ENCODE results near the gene DKC1.

The DKC1 gene

DNA sequence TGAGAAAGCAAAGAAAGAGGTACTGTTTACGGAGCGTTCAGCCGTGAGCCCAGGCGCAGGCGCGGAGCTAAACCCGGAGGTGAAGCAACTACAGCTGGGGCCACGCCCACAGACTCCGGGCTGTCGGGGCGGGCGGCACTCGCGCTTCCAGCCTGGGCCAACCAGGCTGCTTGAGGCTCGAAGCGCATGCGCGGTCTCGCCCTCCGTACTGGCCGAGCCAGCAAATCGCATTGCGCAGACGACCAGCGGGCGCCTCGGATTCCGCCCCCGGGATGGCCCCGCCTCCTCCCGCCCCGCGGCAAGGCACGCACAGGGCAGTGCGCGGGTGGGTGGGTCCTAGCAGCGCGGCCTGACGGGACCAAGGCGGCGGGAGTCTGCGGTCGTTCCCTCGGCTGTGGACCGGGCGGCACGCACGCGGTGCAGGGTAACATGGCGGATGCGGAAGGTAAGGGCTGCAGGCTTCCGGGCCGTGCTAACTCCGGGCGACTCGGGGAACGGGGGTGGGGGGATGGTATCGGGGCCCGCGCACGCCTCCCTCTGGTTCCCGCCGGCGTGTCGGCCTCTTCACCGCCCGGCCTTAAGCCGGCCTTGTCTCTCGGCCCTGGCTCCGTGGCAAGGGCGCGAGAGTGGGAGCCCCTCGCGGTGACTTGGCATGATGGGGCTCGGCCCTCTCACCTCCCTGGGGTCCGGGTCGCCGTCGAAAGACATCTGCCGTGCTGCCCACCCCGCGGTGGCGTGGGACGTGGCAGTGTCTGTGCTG, at the start of gene DKC1:
Gene DKC1 (plus strand): TSS at position 328 of the 760 bp plus-strand sequence. CDS start 102 bp downstream, at position 430.
- peak; percentile 96 for DNase-seq

DNA sequence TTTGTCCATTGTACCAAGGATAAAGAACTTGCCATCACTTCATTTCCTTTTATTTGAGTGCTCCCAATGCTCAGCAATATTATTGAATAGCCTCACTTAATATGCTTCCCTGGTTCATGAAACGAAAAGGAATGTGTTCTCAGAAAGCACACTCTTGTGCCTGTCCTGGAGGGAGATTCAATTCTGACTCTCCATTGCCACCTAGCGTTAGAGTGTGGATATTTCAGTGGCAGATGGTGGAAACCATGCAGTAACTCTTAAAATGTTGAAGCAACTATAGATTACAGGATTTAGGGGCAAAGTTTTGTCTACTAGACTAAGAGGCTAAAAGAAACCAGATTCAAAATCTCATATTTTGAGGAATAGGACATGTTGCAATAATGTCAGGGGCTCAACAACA, 47.7 kb upstream of the DKC1 start:
- DNase-seq, result peak; percentile 73

DNA sequence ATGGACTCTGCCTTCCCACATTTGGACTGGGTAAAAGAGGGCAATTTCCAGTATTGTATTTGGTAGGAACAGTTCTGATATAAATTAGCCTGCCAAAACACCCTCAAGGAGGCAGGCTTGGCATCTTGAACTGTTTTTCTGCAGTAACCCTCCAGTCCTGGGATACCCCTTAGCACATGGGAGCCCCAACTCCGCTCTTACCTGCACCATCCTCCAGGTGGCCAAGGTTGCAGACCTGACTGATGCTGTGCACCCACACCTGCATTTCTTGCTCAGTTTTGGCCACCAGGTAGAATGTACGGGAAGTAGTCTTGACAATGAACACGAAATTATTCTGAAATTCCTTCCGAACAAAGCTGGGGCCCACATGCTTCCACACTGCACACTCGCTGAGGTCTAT, 46.8 kb upstream of the DKC1 start:
- DNase-seq, result no peak

DNA sequence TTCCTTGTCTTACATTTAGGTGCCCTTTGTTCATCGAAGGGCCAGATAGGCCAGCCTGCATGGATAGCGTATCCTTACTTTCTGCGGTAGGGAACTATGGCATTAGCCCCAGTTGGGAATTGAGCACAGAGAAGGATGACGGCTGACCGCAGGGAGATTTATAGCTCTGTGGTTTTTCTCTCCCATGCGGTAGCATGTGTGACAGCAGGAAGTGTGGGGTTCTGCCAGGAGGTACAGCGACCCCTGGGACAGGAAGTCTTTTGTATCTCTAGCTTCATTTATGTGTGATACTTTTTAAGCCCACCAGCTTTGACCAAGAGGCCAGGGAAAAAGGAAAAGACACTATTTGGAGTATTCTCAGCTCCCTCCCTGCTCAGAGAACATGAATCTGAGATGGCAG, 44.8 kb upstream of the DKC1 start:
- peak; percentile 92 for DNase-seq

DNA sequence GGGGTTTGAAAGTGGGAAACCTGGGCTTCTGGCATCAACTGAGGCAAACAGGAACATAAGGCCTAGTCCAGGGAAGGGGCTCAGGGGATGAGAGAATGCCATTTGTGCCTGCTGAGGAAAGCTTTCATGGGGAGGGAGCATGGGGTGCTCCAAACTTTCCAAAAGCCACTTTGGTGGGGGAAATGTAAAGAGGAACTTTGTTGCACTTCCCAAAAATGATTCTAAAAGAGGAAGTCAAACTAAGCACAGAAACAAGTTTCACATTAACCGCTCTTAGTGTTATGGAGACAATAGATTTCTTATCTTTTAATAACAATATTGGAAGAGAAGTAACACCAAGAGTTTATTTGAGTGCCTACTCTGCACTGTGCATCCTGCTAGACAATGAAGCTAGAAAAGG, 44.0 kb upstream of the DKC1 start:
- peak; percentile 65 for DNase-seq

DNA sequence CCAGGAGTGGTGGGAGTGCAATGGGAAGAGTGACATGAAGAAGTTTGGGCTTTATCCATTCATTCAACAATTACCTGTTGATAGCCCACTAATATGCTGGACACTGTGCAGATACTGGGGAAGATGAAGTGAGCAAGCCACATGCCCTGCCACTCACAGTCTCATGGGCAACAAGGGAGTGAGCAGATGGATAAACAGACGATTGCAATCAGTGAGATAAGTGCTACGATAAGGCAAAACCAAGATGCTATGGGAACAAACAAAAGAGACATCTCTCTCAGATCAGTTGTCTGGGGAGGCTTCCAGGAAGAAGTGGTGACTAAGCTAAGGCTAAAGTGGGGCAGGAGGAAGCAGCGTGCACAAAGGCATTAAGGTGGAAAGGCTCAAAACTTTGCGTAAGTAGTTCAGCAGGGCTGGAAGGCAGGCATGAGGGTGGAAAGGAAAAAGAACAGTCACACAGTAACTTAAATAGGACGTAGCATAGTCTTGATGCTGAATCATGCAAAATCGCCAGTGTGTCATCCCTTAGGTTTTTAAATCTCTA, 43.5 kb upstream of the DKC1 start:
- peak; percentile 50 for DNase-seq

DNA sequence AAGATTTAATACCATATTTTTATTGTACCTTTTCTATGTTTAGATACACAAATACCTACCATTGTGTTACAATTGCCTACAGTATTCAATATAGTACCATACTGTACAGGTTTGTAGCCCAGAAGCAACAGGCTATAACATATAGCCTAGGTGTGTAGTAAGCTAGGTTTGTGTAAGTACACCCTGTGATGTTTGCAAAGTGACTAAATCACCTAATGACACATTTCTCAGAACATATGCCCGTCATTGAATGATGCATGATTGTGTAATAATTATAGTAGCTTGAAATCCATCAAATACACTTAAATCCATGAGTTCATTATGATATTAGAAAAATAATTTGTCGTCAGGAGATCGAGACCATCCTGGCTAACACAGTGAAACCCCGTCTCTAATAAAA, 42.6 kb upstream of the DKC1 start:
- no peak for DNase-seq

DNA sequence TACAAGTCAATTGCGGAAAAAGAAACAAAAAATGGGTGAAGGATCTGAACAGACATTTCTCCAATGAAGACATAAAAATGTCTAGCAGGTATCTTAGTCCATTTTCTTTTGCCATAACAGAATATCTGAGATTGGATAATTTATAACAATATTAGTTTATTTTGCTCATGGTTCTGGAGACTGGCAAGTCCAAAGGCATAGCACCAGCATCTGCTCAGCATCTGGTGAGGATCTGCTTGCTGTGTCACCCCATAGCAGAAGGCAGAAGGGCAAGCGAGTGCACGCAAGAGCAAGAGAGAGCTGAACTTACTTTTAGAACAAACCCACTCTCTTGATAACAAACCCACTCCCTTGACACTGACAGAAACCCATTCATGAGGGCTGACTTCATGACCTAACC, 41.5 kb upstream of the DKC1 start:
- no peak for DNase-seq

DNA sequence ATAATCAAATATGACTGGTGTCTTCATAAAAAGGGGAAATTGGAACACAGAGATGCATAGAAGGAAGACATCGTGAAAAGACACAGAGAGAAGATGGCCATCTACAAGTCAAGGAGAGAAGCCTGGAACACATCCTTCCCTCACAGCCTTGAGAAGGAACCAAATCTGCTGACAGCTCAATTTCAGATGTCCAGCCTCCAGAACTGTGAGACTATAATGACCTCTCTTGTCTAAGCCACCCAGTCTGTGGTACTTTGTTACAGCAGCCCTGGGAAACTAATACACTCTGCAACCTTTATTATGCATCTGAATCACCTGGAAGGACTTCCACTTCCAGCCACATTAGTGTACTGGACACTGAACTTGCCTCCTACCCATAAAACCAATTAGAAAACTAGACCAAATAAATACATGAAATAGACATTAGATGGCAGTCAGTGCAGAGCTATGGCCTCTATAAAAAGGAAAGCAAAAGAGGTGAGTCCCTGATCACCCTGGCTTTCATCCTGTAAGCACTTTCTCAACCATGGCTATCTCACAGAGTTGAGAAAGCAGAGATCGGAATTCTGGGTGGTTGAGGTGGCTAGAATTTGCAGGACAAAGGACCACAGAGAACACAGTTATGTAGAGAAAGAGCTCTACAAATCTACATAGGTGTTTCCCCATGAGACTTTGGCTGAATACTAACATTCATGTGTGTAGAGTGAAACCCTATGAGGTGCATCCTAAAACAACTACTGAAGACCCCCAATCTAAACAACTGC, 37.5 kb upstream of the DKC1 start:
- DNase-seq, result no peak

DNA sequence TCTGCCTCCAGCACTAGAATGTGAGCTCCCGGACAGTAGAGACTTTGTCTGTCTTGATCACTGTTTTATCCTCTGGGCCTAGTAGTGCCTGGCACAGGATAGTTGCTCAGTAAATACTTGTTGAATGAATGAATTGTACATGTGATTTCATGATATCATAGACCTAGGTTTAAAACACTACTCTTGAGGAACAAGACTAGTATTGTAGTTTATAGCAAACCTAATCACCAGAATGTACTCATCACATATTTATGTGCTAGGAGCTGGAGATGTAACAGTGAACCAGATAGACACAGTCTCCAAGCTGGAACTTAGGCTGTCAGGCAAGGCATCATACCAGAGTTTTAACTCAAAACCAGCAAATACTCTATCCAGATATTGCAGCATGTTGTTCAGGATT, 35.2 kb upstream of the DKC1 start:
- DNase-seq, result no peak

DNA sequence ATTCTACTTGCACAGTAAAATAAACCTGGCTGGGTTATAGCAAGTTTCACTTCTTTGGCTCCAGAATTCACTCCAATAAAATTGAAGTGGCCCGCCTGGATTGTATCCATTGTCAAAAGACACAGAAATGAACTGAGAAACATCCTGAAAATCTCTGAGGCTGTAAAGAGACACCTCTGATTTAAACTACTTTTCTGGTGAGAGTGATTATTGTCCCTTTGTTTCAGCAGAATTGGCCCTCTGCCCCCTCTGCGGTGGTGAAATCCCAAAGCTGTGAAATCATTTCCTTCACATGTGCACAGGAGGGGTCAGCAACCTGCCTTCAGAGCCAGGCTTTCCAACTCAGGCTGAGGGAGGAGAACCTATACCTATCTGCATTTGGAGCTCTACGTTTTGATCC, 34.8 kb upstream of the DKC1 start:
- no peak for DNase-seq

DNA sequence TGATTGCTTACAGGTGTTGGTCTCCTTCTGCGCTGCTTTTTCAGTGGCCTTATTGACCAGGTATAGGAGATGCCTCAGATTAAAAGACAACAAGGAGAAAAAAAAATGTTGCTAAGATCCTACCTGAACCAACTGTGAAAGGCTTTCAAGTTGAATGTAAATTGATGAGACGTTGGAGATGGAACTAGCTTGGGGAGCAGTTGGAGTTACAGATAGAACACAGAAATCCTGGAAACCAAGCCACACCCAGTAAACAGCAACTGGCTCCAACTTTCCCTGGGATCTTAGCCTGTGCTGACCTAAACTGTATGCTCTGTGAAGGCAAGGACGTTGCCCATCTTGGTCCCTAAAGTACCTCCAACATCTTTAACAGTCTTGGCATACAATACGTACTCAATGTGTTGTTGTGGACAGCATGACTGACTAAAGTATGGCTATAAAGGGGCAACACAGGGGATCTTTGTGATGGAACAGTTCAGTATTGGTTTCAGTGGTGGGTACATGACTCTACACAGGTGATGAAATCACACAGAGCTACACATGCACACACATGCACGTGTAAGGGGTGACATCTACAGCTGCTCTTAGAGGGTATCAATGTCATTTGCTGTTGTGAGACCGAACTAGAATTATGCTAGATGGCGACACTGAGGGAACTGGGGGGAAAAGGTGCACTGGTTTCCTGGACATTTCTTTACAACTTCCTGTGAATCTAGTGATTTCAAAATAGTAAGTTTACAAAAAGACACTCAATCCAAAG, 34.1 kb upstream of the DKC1 start:
- DNase-seq, result no peak

DNA sequence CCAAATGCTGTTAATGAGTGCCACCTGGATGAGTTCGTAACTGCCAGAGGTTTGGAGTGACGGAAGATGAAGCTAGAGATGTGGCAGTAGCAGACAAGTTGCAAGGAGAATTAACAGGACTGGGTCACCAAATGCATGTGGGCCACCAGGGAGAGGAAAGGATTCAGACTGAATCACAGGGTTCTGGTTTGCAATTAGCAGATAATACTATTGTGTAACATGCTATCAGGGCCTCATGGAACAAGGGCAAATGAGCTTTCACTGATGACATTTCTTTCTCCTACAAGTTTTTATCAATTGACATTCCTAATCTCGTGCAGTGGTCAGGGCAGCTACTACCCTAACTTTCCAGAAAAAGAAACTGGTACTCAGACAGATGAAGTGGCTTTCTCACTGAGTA, 33.2 kb upstream of the DKC1 start:
- DNase-seq, result no peak

DNA sequence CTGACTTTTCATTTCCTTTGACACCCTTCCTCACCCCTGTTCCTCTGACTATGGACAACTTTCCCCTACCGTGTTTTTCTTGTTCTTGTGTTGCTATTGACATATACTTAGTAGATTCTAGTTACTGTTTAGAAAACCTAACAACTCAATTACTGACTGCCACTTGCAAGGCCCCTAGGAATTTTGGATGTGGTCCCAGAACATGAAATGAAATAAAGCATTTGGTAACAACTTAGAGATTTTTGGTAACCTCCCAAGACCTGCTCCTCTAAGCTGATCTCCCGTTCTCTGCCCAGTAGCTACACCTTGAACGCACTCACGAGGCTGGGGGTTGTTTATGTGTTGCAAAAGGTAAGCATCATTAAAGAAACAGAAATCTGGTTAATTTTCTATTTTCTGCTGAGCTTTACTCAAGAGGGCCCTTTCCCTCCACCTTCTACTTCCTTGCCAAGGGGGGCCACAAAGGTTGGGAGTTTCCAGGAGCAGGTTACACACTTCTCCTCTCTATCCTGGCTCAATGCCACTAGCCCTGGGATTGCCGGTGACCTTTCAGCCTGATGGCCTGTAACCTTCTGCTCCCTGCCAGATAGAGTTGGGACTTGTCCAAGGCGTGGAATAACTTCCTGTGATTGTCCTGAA, 32.3 kb upstream of the DKC1 start:
- DNase-seq, result no peak

DNA sequence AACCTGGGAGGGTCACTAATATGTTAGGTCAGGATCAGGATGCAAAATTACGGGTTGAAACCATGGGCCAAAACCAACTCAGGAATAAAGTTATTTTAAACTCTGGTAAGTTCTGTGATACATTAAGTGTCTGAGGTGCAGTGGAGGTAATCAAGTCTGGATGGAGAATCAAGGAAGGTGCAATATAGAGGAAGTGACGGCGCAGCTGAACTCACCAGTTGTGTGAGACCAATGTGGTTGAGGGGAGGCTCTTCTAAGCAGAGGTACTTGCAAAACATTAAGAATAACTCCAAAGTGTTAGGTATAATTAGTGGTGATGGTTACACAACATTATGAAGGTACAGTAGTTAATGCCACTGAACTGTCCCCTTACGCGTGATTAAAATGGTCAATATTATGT, 31.5 kb upstream of the DKC1 start:
- no peak for DNase-seq

DNA sequence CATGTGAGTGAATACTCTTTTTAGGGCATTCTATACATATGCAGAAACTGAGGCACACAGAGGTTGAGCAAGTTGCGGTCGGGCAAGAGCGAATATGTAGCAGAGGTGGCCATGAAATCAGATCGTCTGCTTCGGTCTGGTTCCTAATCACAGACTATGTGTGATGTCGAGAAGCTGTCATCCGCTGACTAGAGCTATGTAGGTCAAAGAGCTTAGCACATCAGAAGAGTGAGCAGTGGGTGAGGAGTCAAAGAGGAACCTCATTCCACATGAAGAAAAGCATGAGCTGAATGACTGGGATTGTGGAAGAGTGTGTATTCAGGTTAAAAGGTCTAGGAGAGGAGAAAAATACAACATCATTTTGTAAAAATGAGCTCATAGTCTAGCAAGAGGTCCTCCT, 30.8 kb upstream of the DKC1 start:
- no peak for DNase-seq

DNA sequence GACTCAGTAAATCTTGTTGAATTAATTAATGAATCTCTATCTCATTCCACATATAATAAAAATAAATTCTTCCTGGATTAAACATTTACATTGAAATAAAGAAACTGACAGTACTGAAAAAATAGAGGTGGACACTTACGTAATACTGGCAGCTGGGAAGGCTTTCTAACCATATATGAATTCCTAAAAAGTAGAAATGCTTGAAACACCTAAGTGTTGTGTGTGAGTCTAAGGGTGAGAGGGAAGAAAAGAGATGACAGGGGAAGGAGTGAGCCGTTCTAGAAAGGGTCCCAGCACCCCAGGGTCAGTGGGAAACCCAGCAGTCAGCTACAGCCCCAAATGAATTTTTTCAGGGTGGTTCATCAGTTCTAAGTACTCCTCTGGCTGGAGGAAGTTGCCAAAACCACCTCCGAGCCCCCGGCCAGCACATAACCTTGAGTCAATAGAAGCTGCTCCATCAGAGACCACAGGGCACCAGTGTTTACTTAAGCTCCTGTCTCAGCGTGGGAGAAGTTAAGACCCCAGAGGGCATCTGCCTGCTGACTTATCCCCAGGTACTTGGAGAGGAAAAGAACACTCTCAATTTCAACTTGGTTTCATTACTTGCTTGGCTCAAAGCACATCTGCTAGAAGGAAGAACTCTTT, 30.1 kb upstream of the DKC1 start:
- DNase-seq, result peak; percentile 45

DNA sequence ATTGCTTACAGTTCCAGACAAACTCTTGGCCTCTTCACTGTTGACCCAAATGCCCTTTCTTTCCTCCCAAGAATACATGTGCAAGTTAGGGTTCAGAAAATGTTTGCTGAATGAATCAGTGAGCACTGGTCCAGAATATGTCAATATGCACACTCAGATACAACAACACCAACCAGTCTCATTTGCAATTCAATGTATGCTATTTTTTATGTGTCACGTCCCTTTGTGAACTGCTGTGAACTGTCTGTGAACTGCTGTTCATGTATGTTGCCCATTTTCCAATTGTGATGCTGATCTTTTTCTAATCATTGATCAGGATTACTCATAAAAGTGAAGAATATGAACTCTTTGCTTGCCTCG, 29.6 kb upstream of the DKC1 start:
- no peak for DNase-seq

DNA sequence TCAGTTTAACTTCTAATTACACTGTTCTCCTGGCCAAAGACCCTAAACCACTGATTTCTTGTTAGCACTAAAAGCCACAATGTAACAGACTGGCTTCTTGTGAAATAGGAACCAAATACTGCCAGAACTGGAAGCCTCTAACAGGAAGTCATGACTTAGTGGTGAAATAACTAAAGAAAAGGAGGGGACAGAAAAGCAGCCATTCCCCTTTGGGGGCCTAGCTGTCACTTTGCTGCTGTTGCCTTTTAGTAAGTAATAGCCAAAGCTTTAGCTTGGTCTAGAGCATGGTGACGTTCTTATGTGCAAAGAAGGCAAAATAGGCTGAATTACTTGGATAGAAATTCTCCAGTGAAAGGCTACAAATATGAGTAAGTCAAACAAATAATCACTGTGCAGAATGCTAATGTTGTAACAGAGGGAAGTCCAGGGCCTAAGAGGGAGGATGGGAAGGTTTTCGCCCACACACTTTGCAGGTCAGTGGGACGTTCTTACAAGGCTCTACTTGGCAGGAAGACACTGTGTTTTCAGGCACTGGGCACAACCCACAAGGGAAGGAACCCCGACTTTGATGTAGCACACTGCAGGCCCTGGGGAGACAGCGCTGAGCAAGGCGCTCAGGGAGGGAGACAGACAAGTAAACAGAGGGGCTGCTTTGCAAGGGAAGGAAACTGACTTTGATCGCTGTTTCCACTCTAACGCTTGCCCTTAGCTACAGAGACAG, 28.4 kb upstream of the DKC1 start:
- peak; percentile 84 for DNase-seq

DNA sequence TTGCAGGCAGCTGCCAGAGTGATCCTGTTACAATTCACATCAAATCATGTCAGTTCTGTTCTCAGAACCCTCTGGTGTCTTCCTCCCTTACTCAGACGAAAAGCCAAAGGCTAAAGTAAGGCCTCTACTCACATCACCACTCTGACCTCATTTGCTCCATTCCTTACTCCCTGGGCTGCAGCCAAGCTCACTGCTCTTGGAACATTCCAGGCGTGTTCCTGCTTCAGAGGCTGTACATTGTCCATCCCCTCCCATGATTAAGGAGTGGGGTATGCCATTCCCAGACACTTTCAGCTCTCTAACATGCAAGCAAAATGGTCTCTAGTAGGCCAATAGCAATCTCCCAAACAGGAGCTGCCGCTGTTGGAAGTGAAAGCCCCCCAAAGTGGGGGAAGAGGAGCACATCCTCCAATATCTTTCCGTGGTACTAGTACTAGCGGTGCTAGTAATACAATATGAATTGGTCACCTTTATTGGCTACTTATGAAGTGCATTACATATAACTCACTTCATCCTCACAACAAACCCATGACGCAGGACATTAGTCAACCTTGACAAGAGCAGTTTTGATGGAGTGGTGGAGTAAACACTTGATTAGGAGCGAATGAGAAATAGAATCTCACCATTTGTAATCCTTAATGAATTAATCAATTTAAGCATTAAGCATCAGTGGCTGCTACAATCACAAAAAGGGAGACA, 26.8 kb upstream of the DKC1 start:
- no peak for DNase-seq

DNA sequence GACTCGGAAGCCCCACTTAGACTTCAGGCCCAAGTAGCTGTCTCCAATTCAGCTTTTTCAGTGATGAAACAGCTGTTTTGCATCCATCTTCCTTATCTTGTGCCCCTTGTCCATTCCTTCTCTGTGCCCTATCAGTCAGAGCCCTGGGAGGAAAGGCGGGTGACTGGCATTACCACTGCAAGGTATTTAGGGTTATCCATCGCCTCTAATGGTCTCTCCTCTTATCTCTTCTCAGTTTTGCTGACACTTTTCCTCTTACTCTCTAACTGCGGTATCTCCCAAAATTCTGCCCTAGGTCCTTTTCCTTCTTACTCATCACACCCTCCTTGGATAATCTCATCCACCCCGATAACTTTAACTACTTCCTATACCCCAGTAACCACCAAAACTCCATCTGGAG, 25.5 kb upstream of the DKC1 start:
- no peak for DNase-seq

Measured in GDM1 (cell line).